Esophagus (tissue), 2 donors: ENCODE measurements around the gene PLXNA2. TPM values are rescaled to one million over a fixed set of nuclear protein-coding genes. Genes with fewer than 3 reads are reported as not detected.

Experiments
- H3K27ac ChIP-seq, 2 donors: one replicate each; pipeline ENCODE4 v1.5.1; 2013; ENCODE audit warnings: low read depth in 2 of 2, mild to moderate bottlenecking in 2 of 2, inconsistent platforms in 1 of 2, low read length in 1 of 2, moderate library complexity in 1 of 2
- H3K27me3 ChIP-seq, 2 donors: one replicate each; pipeline ENCODE4 v1.6.1; 2013; ENCODE audit warnings: low read length in 2 of 2, control low read depth in 1 of 2, mild to moderate bottlenecking in 1 of 2; ENCODE audit not compliant: insufficient read depth in 2 of 2, control insufficient read depth in 1 of 2
- H3K36me3 ChIP-seq, 2 donors: one replicate each; pipeline ENCODE4 v1.6.1; 2013; ENCODE audit warnings: low read length in 1 of 2; ENCODE audit not compliant: control insufficient read depth in 2 of 2, insufficient read depth in 2 of 2
- H3K4me1 ChIP-seq, 2 donors: one replicate each; pipeline ENCODE4 v1.6.1; 2013; ENCODE audit warnings: low read length in 1 of 2; ENCODE audit not compliant: control insufficient read depth in 2 of 2, insufficient read depth in 2 of 2
- H3K4me3 ChIP-seq, 2 donors: one replicate each; pipeline ENCODE4 v1.5.1; 2013; ENCODE audit warnings: low read length in 2 of 2, mild to moderate bottlenecking in 2 of 2, low read depth in 1 of 2, moderate library complexity in 1 of 2
- H3K9me3 ChIP-seq, 2 donors: one replicate each; pipeline ENCODE4 v1.6.1; 2013; ENCODE audit warnings: mild to moderate bottlenecking in 2 of 2, low read depth in 1 of 2, low read length in 1 of 2, moderate library complexity in 1 of 2; ENCODE audit not compliant: control insufficient read depth in 2 of 2, insufficient read depth in 1 of 2
- WGBS, 2 donors: extraction: QIAGEN DNeasy Blood & Tissue Kit; methylation state at CpG; one replicate each; pipeline ENCODE4 v1.1.7; 2013; 5-methylcytosine and 5-hydroxymethylcytosine counted together
- polyA plus RNA-seq, 2 donors: library from polyadenylated mRNA; stranded (reverse); fragments of 200-250 nt; gene quantifications; one replicate each; pipeline ENCODE4 v1.2.3, GENCODE V29; 2013
- donor health status: healthy with polysubstance abuse.
- donor health status: Bipolar disorder and iron deficiency.

Gene PLXNA2
- polyA plus RNA-seq, 2 donors: 12.6 to 25.5 TPM

GRCh38 chr1:208179263-208179816 lies 64.8 kb downstream of the PLXNA2 start:
- no peak overlapping the region for H3K27ac ChIP-seq
- peaks cover 0 to 7% of the 10 kb centered on the region in 2 donors for H3K36me3 ChIP-seq
- WGBS, 2 donors: 60 to 64% methylated on average over 6 of the region's 6 CpGs
- H3K4me3 ChIP-seq: no peak overlapping the region
- peaks cover 10 to 11% of the 10 kb centered on the region in 2 donors for H3K4me1 ChIP-seq
- no peaks in the 10 kb centered on the region for H3K27me3 ChIP-seq
- H3K9me3 ChIP-seq: no peaks in the 10 kb centered on the region

- Histone ChIP-seq H3K27me3 (no peaks in the 10 kb centered on the region), H3K4me1 (peaks cover 10 to 12% of the 10 kb centered on the region in 2 donors), H3K27ac (no peak overlapping the region), H3K4me3 (no peak overlapping the region), H3K36me3 (peaks cover 0 to 7% of the 10 kb centered on the region in 2 donors), H3K9me3 (no peaks in the 10 kb centered on the region)
- 63 to 71% methylated on average over 2 of the region's 2 CpGs for WGBS, 2 donors
Measured at GRCh38 chr1:208178091-208178529, 66.1 kb downstream of the PLXNA2 start.

- no peak overlapping the region for H3K4me3 ChIP-seq
- H3K27ac ChIP-seq: no peak overlapping the region
Measured at GRCh38 chr1:208177656-208178055, 66.5 kb downstream of the PLXNA2 start.

GRCh38 chr1:208176649-208177048 lies 67.5 kb downstream of the PLXNA2 start:
- peaks cover 0 to 7% of the 10 kb centered on the region in 2 donors for H3K36me3 ChIP-seq
- H3K27ac ChIP-seq: no peak overlapping the region
- no peak overlapping the region for H3K4me3 ChIP-seq
- H3K4me1 ChIP-seq: peaks cover 7 to 10% of the 10 kb centered on the region in 2 donors
- H3K9me3 ChIP-seq: no peaks in the 10 kb centered on the region
- no peaks in the 10 kb centered on the region for H3K27me3 ChIP-seq
- 65 to 86% methylated on average over 3 of the region's 3 CpGs for WGBS, 2 donors

More at GRCh38 chr1:208177656-208178055, 66.5 kb downstream of the PLXNA2 start:
- H3K36me3 ChIP-seq: peaks cover 0 to 7% of the 10 kb centered on the region in 2 donors
- H3K4me1 ChIP-seq: peaks cover 10 to 11% of the 10 kb centered on the region in 2 donors
- WGBS, 2 donors: 35 to 37% methylated on average over 3 of the region's 3 CpGs
- H3K9me3 ChIP-seq: no peaks in the 10 kb centered on the region
- H3K27me3 ChIP-seq: no peaks in the 10 kb centered on the region

DNA sequence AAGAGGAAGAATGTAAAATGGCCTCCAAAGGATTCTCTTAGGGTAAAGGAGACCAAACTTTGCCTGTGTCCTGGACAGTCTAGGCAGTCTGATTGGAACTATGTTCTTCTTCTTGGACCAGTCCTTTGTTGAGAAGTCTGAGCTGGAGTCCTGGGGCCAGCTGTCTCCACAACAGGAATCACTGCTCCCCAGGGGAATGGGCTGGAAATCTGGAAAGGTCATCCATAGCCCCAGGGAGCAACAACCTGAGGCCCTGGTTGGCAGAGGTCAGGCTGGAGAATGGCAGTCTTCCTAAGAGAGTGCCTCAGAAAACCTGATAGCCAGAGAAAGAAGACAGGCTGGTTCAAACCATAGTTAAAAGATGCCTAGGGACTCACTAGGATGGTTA lies 68.7 kb downstream of the PLXNA2 start:
- Histone ChIP-seq H3K27ac (no peak overlapping the region), H3K9me3 (no peaks in the 10 kb centered on the region), H3K4me3 (no peak overlapping the region), H3K27me3 (no peaks in the 10 kb centered on the region), H3K4me1 (peaks cover 7 to 10% of the 10 kb centered on the region in 2 donors), H3K36me3 (peaks cover 0 to 4% of the 10 kb centered on the region in 2 donors)

DNA sequence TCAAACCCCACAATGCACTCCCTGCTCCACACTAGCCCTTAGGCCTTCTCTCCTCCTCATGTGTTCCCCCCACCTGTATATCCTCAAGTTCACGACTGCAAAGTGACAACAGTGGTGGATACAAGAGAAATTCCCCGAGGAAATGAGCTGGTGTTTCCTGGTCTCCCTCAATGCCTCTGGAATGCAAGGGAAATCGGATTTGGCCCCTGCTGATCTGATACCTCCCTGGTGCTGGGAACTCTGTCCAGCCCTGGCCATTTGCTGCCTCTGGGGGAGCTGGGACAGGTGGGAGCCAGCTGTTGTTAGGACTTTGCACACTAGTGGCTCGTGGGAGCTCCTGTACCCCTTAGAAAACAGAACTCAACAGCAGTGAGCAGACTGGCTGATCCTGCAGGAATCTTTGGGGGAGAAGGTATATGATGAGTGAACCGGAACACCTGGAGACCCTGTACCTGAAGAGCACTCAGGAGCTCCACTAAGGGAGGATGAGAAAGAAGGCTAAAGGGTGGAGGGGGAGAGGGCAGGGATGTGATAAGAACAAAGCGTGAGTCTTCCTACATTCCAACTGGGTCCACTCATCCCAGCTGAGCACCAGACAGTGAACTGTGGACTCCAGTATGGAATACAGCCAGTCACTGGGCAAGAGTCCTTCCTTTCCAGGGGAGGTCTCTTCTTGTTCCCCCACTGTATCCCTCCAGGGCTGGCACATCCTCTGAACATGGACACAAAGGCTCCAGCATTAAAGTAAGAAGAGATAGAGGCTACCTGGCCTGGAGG lies 69.3 kb downstream of the PLXNA2 start:
- H3K27ac ChIP-seq: no peak overlapping the region
- H3K4me1 ChIP-seq: peaks cover 7 to 10% of the 10 kb centered on the region in 2 donors
- 52 to 73% methylated on average over 6 of the region's 6 CpGs for WGBS, 2 donors

GRCh38 chr1:208174200-208174599 lies 70.0 kb downstream of the PLXNA2 start:
- 81 to 82% methylated on average over 5 of the region's 5 CpGs for WGBS, 2 donors
- H3K27me3 ChIP-seq: no peaks in the 10 kb centered on the region
- H3K9me3 ChIP-seq: no peaks in the 10 kb centered on the region
- H3K27ac ChIP-seq: no peak overlapping the region
- no peak overlapping the region for H3K4me3 ChIP-seq
- peaks cover 0 to 4% of the 10 kb centered on the region in 2 donors for H3K36me3 ChIP-seq
- H3K4me1 ChIP-seq: peaks cover 7 to 8% of the 10 kb centered on the region in 2 donors

More for the DNA sequence above, 69.3 kb downstream of the PLXNA2 start:
- no peak overlapping the region for H3K4me3 ChIP-seq
- H3K27me3 ChIP-seq: no peaks in the 10 kb centered on the region
- H3K36me3 ChIP-seq: peaks cover 0 to 4% of the 10 kb centered on the region in 2 donors
- no peaks in the 10 kb centered on the region for H3K9me3 ChIP-seq

DNA sequence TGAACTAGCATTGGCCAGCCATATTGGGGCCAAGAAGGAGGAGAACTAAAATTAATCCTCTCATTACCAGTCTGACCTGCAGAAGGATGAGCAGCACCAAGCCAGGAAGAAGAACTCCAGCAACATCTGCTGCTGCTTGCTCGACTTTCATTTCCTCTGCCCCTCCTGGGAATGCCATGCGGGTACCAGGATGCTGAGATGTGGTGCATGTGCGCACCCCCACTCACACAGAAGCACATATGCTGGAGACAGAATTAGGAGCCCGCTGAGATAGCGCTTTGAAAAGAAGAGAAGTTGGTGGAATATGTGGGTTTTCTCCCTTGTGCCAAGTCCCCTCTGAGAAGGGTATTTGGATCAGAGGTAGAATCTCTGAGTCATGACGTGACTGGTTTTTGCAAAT lies 70.4 kb downstream of the PLXNA2 start:
- no peak overlapping the region for H3K4me3 ChIP-seq
- H3K27ac ChIP-seq: no peak overlapping the region
- 90 to 94% methylated on average over 6 of the region's 6 CpGs for WGBS, 2 donors
- H3K36me3 ChIP-seq: peaks cover 0 to 7% of the 10 kb centered on the region in 2 donors
- no peaks in the 10 kb centered on the region for H3K27me3 ChIP-seq
- H3K4me1 ChIP-seq: peaks cover 4 to 7% of the 10 kb centered on the region in 2 donors
- H3K9me3 ChIP-seq: no peaks in the 10 kb centered on the region

DNA sequence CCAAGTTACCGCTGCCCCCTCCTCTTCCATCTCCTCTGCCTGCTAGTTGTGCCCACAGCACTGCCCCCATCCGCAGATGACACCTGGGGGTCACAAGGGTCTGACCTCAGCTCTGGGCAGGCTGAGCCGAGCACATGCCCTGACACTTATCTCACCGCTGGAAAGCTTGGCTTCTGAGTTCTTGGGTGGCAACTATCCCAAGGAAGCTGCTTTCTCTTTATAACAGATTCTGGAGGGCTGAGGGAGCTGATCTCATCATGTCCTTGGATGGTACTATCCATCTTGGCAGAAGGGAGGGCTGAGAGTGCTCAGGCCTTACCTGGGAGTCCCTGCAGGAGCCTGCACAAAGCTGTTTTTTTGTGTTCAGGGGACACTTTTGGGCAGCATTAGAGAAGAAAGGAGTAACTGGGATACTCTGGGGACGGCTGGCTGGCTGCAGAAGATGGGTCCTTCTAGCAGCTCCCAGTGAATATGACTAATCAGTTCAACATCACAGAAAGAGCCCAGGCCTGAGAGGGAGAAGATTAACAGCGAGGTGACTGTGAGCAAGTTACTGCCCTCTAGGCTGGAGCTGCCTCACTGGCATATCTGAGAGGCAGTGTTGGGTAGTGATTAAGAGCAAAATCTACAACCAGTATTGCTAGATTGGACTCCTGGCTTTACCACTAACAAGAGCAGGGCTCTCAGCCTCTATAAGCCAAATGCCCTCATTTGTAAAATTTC lies 71.6 kb downstream of the PLXNA2 start:
- H3K4me1 ChIP-seq: peaks cover 0 to 4% of the 10 kb centered on the region in 2 donors
- H3K27me3 ChIP-seq: no peaks in the 10 kb centered on the region
- peaks cover 0 to 7% of the 10 kb centered on the region in 2 donors for H3K36me3 ChIP-seq
- H3K4me3 ChIP-seq: no peak overlapping the region
- 78 to 82% methylated on average over 6 of the region's 6 CpGs for WGBS, 2 donors
- no peaks in the 10 kb centered on the region for H3K9me3 ChIP-seq
- no peak overlapping the region for H3K27ac ChIP-seq
